AG04449 (cell line): ENCODE measurements around the gene MXRA8.
A peak's percentile ranks its signal among the peaks of the same experiment; 100 is the strongest.

Experiments used
- CTCF ChIA-PET: fragments of 350-600 bp; formaldehyde crosslinking; extraction: SDS; loops from one replicate; lab custom pipeline; 2021; ENCODE audit warnings: antibody characterized with exemption; lab: Yijun Ruan, JAX
- POLR2A ChIA-PET: fragments of 400-600, 350-600 bp; formaldehyde crosslinking; extraction: SDS; loops from one replicate; lab custom pipeline; 2020; ENCODE audit warnings: antibody characterized with exemption, inconsistent platforms; lab: Yijun Ruan, JAX
- DNase-seq: peaks from one replicate; pipeline ENCODE4 v3.0.0-alpha.2; 2010; ENCODE audit warnings: low read depth, low spot score
- H3K4me3 ChIP-seq: 2 replicates; pipeline ENCODE4 v1.5.1; 2011; ENCODE audit warnings: low read depth, mild to moderate bottlenecking, control low read depth, low read length
- TF ChIP-seq, protein P1 (sequence below): IDR thresholded peaks from one replicate; pipeline ENCODE4 v1.5.1; 2011; ENCODE audit warnings: mild to moderate bottlenecking, moderate library complexity, low read length, control low read depth, inconsistent platforms; ENCODE audit not compliant: insufficient read depth; ENCODE audit errors: missing control alignments

Gene MXRA8

DNA sequence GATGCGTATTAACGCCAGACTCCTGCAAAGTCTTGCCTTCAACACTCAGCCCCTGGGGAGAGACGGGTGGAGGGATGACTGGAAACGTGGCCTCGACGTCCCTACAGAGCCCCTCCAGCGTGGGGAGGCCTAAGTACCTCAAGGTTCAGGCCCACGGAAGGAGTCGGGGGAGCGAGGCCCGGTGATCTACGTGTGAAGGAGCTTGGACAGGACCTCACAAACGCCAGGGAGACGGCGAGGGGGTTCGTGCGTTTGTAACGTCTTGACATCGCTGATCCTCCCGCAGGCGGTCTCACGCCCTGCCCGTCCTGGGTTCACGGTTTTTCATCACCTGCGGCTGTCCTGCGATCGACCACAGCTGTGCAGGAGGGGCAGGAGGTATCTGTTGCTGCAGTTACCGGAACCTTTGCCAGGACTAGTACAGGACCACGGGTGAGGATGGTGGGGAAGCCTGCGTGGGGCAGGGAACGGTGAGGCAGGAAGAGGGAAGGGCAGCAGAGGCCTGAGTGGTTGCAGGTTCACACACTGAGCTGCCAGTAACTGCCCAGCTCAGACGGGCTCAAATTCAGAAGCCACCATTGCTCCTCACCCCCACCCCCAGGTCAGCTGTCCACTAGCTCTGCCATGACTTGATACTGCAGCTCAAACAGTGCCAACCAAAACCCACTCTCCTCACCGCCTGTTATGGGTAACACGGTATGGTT lies 41.7 kb upstream of the MXRA8 start:
- H3K4me3 ChIP-seq, result peak overlapping the region; percentile 98
- ChIA-PET CTCF (interaction anchor here (1.0 to 5.9 kb wide), 7 partner anchors 12 to 105 kb away, joined by 3 to 66 read pairs (median 13); no protein-coding TSS in a partner anchor), POLR2A (interaction anchor here (1.0 to 8.1 kb wide), 5 partner anchors 8 to 52 kb away, joined by 4 to 36 read pairs (median 9); partner anchors contain the start of genes AURKAIP1 and MRPL20)
- no peak for DNase-seq
- TF ChIP-seq, protein P1, sequence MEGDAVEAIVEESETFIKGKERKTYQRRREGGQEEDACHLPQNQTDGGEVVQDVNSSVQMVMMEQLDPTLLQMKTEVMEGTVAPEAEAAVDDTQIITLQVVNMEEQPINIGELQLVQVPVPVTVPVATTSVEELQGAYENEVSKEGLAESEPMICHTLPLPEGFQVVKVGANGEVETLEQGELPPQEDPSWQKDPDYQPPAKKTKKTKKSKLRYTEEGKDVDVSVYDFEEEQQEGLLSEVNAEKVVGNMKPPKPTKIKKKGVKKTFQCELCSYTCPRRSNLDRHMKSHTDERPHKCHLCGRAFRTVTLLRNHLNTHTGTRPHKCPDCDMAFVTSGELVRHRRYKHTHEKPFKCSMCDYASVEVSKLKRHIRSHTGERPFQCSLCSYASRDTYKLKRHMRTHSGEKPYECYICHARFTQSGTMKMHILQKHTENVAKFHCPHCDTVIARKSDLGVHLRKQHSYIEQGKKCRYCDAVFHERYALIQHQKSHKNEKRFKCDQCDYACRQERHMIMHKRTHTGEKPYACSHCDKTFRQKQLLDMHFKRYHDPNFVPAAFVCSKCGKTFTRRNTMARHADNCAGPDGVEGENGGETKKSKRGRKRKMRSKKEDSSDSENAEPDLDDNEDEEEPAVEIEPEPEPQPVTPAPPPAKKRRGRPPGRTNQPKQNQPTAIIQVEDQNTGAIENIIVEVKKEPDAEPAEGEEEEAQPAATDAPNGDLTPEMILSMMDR, result no peak

DNA sequence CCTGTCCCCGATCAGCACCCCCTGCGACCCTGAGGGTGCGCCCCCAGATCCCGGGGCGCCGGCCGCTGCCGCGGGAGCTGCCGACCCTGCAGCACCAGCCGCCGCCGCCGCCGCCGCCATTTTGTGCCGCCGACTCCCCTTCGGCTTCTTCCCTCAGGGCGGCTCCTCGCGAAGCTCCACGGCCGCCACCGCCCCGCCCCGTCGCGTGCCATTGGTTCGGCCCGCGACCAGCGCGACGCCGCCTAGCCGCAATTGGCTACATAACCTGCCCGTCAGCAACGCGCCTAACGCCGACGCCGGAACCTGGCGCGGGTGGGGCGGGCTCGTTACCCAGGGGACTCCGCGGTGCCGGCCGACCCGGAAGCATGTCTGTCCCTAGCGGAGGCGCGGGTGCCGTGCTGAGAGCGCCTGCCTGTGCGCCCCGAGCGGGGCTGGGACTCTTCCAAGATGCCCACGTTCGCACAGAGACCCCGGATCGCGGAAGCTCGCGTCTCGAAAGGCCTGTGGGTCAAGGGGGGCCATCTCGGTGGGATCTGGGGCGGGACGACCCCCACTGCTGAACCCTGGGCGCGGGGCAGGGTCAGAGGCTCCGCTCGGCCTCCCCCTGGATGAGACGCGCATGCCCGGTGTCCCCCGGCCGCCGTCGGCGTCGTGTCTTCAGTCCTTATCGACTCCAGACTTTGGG lies 41.0 kb upstream of the MXRA8 start, which contains the start of gene CCNL2:
Gene CCNL2, minus strand, starts transcription at position 149 of the 685 bp plus-strand sequence. Its CDS starts 29 bp downstream, at position 120.
- ChIA-PET POLR2A (interaction anchor here (1.0 to 8.1 kb wide), 8 partner anchors 8 to 100 kb away, joined by 3 to 36 read pairs (median 6); partner anchors contain the start of genes AURKAIP1, MRPL20 and MXRA8), CTCF (interaction anchor here (0.7 to 5.9 kb wide), 12 partner anchors 8 to 106 kb away, joined by 3 to 66 read pairs (median 6); partner anchors contain the start of genes AURKAIP1, MRPL20 and MXRA8)
- TF ChIP-seq, protein P1, result peak; percentile 72
- H3K4me3 ChIP-seq, result peak within 1 kb of the TSS; percentile 98
- peak; percentile 78 for DNase-seq

DNA sequence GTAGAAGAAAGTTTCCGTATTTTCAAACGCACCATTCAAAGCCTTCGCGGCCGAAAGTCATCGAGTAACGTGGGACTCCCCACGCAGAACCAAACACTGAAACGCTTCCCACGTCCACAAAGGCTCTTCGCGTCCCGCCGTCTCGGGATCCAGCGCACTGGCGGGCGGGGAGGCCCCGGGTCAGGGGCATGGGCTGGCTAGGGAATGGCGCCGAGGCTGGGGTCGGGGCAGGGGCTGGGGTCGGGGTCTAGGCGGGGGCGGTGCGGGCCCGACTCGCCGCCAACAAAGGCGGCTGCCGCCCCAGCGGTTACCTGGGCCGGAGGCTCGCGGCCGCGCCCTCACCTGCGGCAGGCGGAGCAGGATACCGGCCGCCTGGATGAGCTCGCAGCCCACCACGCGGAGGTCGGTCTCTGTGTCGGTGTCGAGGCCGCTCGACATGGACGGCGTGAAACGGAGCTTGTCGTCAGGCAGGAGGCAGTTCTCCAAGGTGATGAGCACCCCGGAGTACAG lies 40.4 kb upstream of the MXRA8 start:
- CTCF ChIA-PET, result interaction anchor here (0.7 to 5.9 kb wide), 11 partner anchors 9 to 106 kb away, joined by 3 to 66 read pairs (median 7); partner anchors contain the start of genes AURKAIP1, MRPL20 and MXRA8
- H3K4me3 ChIP-seq, result peak overlapping the region; percentile 97
- TF ChIP-seq, protein P1, result no peak
- no peak for DNase-seq
- POLR2A ChIA-PET, result interaction anchor here (1.0 to 8.1 kb wide), 8 partner anchors 9 to 101 kb away, joined by 3 to 36 read pairs (median 6); partner anchors contain the start of genes AURKAIP1, MRPL20 and MXRA8

DNA sequence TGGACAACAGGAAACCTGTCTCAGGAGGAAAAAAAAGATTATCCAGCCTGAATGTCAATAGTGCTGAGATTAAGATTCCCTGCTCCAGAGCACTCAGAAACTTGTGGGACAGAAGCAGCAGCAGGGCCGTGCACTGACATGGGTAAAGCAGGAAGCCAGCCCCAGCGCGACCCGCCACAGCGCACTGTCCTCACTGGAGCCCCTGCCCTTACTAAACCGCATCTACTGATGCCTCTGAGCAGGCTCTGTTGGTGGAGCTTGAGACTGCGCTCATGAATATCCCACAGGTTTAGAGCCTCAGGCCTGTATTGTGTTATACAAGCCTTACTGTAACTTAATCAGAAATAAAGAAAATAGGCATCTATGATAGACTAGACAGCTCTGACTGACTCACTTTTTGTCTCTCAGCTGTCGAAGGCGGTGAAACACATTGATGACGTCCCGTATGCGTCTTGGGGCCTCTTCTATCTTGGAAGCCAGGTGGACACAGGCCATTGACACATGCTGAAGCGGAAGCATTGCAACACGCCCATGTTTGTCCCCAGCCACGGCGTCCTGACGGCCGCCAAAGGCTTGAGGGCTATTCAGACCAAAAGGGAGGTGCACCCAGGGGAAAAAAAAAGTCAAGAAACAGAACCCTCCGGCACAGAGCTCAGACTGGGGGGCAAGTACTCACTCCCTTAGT lies 39.6 kb upstream of the MXRA8 start:
- DNase-seq, result no peak
- peak overlapping the region; percentile 97 for H3K4me3 ChIP-seq
- CTCF ChIA-PET, result interaction anchor here (1.6 to 5.9 kb wide), 5 partner anchors 10 to 43 kb away, joined by 7 to 66 read pairs (median 18); partner anchors contain the start of gene AURKAIP1
- POLR2A ChIA-PET, result interaction anchor here (2.0 to 8.1 kb wide), 2 partner anchors 10 to 22 kb away, joined by 11 to 36 read pairs; partner anchors contain the start of genes AURKAIP1 and MRPL20
- TF ChIP-seq, protein P1, result no peak

GRCh38 chr1:1395166-1395565 lies 36.8 kb upstream of the MXRA8 start:
- DNase-seq, result no peak
- CTCF ChIA-PET, result interaction anchor here (1.0 kb wide), 1 partner anchor 24 kb away, joined by 3 read pairs; no protein-coding TSS in a partner anchor
- TF ChIP-seq, protein P1, result no peak
- POLR2A ChIA-PET, result interaction anchor here (8.1 kb wide), 1 partner anchor 20 kb away, joined by 36 read pairs; the partner anchor contains the start of gene AURKAIP1
- H3K4me3 ChIP-seq, result no peak overlapping the region
